HG03066 (cell line): ENCODE measurements around the gene COTL1.
"Not testable (repeated sequence)": the region's sequence is repeated elsewhere in the genome, so short reads cannot be mapped to it uniquely, and the experiment has no call there.

Experiments used
- ATAC-seq: cut with Tn5 transposase; IDR thresholded peaks from one replicate; pipeline ENCODE4 v1.9.1; 2021; ENCODE audit warnings: low read depth; ENCODE audit not compliant: unreplicated experiment

The COTL1 gene

DNA sequence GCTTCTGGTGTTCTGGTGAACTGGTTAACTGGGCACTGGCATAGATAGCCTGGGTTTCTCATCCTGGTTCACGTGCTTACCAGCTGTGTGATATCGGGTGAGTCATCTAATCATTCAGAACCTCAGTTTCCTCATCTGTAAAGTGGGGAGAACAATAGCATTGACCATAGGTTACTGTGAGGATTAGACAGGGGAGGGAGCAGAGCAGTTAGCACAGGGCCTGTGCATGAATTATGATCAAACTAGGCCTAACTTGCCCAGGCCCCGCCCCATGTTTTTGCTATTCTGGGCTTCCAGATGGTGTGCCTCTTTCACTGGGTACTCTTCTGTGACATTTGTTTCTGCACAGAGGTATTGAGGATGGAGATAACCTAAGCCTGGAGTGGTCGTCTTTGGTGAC is 25.8 kb upstream of the COTL1 start:
- ATAC-seq: no peak

DNA sequence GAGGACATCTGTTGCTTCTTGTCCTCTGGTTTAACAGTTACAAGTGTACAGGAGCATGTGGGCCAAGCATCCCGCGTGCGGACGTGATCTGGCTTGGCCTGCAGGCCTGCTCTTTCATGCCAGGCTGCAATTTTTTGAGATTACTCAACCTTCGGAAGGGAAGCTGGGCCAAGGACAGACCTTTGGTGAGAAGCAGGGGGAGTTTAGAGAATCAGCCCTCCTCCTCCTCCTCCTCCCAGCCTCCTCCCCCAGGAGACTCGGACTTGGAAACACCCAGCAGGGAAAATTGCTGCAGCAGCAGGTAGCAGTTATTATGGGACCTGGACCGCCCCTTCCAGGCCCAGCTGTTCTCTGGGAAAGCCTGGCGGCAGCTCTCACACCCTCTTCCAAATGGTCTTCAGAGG is 25.3 kb upstream of the COTL1 start:
- no peak for ATAC-seq

DNA sequence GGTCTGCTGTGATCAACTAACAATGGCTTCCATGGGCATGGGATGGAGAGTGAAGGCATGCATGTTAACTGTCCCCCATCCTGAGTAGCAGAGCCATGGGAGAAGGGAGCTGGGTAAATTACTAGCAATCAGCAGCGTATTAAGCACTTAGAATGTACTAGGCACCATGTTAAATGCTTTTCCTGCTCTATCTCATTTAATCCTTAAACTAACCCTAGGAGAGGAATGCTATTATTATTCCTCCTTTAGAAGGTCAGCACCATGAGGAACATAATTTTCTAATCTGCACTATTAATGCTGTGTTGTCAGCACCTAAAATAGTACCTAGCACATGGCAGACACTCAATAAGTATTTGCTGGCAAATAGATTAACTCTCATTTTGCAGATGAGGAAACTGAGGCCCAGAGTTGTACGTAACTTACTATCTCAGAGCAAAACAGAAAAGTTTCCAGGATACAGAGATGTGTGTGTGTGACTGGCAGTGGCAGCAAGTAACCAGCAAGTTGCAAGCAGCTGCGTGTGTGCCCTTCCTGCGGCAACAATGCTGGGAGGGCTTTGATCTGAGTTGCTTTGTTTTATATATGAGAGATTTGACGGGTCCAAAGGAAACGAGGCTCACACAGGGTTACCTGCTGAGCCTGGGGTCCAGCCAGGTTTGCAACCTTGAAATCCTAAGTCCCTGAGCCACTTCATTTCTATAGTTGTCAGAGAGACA is 23.9 kb upstream of the COTL1 start:
- ATAC-seq: no peak

DNA sequence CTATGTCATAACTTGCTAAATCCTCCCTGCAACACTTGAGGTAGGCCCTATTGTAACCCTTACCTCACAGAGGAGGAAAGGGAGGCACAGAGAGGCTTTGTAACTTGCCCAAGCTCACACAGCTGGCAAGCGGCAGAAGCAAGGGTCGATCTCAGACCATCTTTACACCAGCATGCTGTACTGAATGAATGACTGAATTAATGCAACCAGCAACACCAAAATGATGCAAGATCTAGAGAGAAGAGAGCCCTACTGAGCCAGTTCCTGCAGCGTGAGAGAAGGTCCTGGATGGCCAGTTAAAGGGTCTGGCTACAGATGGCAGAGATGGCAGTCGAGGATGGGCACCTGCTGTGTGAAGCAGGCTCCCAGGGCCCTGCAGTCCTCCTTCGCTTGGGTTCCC is 22.3 kb upstream of the COTL1 start:
- no peak for ATAC-seq

DNA sequence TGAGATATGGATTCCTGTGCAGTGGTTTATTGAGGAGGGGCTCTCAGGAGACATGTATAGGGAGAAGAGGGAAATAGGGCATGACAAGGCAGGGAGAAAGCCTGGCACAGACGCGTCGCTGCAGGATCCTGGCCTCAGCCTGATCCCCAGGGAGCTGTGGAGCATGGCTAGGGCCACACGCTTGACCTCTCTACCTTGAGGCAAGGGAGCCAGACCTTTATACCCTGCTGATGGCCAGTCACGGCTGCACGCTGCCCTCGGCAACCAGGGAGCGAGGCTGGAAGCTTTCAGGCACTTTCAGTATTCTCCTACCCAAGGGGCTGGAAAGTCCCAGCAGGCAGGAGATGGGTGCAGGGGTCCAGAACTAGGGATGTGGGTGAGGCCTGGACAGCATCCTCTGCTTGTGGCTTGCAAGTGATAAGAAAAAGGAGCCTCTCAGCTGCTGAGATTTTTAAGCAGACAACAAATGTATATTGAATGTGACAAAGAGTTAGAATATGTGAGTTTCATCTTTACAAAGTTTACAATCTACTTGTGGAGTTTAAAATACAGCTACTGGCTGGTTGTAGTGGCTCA is 20.4 kb upstream of the COTL1 start:
- no peak for ATAC-seq

DNA sequence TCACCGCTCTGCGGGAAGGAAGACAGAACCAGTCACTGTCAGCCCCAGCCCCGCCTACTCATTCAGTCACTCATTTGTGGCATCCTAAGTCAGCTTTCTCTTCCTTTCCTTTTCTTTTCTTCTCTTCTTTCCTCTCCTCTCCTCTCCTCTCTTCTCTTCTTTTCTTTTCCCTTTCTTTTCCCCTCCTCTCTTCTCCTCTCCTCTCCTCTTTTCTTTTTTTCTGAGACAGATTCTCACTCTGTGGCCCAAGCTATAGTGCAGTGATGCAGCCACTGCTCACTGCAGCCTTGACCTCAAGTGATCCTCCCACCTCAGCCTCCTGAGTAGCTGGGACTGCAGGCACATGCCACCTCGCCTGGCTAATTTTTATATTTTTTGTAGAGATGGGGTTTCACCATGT is 19.8 kb upstream of the COTL1 start:
- no peak for ATAC-seq

DNA sequence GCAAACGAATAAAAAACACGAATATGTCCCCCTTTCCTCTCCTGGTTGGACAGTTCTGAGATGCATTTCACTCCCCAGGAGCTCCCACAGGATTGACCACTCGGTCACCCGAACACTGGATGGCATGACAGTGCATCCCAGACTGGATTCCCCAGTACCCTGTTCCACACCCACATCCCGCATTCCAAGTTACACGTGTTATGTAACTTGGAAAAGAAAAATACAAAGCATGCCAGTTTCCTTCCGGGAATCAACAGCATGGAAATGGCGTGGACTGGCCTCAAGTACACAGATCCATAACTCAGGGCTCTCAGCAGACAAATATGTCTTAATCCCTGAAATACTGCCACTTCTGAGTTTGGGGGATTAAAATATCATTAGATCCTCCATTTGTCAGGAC is 17.8 kb upstream of the COTL1 start:
- ATAC-seq: no peak

DNA sequence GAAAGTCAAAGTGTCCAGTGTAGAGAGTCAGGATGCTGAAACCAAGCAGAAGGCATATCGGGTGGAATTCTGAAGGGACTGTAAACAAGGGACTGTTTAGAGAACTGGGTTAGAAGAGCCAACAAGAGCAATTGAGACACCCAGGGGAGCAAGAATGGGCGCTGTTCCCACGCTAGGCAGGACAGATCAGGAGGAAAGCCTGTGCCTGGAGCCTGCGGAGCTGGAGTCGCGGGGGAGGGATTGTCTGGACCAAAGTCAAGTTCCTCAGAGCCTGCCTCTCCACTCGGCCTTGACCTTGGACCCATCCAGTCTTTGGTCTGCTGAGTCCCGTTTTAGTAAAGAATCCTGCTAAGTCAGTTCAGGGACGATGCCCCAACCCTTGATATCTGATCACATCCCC is 15.7 kb upstream of the COTL1 start:
- ATAC-seq: no peak

DNA sequence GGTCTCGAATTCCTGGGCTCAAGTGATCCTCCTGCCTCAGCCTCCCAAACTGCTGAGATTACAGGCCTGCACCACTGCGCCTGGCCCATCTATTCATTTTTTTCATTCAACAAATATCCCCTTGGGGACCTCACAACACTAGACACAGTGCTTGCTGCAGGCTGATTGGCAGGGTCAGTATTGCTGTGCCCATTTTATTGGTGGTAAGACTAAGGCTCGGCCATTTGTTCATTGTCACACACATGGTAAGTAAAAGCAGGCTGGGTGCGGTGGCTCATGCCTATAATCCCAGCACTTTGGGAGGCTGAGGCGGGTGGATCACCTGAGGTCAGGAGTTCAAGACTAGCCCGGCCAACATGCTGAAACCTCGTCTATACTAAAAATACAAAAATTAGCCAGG is 15.0 kb upstream of the COTL1 start:
- ATAC-seq: not testable (repeated sequence)

DNA sequence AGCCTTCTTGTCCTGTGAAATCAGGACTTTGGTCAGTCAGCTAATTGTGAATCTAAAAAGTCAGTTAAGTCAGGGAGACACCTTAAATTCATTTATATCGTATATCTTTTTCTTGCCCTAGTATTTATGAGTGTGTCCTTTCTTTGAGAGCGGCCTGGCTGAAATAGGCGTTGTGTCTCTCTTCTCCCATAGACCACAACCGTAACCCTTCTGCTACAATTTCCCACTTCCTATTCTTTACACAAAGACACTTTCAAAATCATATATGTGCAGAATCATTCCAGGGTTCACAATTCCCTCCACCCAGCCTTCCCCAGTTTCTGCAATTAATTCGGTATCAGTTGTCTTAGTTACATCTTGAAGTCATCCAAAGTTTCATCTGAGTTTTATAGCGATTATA is 14.0 kb upstream of the COTL1 start:
- no peak for ATAC-seq

DNA sequence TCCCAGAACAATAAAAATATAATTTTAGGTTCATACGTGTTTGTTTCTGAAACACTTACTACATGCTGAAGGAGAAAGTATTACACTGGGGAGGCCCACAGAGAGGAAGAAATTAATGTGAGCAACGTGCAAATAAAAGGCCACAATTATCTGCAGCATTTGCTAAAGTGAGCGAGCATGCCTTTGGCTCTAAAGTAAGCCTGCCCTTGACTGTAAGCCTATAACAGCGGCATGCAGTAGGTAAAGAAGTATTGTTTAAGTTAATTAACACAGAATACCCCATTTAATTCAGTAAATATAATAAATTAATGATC is 13.2 kb upstream of the COTL1 start:
- no peak for ATAC-seq

DNA sequence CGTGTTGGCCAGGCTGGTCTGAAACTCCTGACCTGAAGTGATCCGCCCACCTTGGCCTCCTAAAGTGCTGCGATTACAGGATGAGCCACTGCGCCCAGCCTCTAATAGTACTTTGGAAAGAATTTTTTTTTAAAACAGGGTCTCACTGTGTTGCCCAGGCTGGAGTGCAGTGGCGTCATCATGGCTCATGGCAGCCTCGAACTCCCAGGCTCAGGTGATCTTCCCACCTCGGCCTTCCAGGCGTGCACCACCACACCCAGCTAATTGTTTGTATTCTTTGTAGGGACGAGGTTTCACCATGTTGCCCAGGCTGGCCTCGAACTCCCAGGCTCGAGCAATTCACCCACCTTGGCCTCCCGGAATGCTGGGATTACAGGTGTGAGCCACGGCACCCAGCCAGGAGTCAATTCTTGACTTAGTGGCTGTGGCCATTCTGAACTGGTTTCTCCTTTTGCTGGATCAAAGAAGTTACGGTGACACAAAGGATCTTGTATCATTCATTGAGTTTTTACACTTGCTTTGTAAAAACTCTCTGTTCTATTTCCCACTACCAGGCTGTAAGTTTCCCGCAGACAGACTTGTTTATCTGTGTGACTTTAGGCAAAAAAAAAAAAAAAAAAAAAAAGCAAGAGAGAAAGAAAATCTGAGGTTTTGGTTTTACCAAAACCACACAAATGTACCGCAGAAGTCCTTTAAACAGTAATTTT is 12.7 kb upstream of the COTL1 start:
- no peak for ATAC-seq

DNA sequence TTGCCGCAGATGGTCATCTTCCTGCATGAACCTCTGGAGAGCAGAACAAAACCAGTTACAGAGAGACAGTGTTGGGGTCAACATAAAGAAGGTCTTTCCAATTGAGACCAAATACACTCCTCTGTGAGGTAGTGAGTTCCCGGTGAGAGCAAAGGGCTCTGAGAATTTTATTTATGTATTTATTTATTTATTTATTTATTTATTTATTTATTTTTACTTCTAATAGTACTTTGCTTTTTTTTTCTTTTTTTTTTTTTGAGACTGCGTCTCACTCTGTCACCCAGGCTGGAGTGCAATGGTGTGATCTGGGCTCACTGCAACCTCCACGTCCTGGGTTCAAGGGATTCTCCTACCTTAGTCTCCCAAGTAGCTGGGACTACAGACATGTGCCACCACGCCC is 12.1 kb upstream of the COTL1 start:
- ATAC-seq: no peak

DNA sequence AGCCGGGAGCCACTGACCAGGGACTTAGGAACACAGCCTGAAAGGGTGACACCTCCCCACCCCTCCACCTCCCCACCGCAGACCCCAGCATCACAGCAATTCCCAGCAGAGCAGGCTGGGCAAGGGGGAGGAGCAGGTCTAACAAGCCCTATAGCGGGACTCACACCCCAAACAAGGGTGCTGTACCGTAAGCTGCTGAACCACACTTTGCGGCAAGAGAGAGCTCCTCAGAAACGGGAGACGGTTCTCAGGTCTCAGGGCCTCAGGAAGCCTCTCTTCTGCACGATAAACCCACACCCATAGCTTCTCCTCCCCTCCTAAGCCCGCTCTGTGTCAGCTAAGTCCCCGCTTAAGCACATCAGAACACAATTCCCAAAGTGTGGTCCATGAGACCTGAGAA is 11.7 kb upstream of the COTL1 start:
- ATAC-seq: no peak

DNA sequence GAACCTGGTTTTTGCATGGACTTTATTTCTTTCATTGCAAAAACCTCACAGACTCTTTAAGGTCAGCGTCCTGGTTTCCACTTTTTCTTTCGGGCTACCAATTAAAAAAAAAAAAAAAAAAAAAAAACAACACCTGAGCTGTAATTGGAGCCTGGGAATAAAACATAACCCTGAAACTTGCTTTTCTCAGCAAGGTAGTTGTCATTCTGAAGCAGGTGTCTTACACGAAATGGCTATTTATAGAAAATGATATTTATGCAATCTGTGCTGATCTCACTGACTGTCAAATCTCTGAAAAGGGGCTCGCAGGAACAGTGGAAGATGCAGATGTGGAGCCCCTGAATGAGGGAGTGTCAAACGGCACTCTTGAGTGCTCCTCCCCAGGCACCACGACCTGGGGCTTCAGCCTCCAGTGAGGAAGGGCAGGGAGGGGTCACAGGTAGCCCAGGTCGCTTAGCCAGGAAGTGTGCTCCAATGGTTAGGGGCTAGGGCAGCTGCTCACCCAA is 10.4 kb upstream of the COTL1 start:
- no peak for ATAC-seq

DNA sequence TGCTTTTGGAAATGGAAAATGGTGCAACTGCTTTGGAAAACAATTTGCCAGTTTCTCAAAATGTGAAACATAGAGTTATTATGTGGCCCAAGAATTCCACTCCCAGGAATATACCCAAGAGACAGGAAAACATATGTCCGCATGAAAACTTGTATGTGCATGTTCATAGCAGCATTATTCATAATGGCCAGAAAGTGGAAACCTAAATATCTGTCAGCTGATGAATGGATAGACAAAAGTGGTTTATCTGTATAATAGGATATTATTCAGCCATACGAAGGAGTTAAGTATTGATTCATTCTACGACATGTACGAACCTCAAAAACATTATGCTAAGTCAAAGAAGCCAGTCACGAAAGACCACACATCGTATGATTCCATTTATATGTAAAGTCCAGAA is 7.7 kb upstream of the COTL1 start:
- no peak for ATAC-seq

DNA sequence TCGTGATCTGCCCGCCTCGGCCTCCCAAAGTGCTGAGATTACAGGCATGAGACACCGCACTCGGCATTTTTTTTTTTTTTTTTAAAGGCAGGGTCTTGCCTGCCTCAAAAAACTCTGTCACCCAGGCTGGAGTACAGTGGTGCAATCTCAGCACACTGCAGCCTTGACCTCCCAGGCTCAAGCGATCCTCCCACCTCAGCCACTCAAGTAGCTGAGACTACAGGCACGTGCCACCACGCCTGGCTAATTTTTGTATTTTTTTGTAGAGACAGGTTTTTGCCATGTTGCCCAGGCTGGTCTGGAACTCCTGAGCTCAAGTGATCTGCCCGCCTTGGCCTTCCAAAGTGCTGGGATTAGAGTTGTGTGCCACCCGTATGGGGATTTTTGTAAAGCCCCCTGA is 3.0 kb upstream of the COTL1 start:
- ATAC-seq: not testable (repeated sequence)

DNA sequence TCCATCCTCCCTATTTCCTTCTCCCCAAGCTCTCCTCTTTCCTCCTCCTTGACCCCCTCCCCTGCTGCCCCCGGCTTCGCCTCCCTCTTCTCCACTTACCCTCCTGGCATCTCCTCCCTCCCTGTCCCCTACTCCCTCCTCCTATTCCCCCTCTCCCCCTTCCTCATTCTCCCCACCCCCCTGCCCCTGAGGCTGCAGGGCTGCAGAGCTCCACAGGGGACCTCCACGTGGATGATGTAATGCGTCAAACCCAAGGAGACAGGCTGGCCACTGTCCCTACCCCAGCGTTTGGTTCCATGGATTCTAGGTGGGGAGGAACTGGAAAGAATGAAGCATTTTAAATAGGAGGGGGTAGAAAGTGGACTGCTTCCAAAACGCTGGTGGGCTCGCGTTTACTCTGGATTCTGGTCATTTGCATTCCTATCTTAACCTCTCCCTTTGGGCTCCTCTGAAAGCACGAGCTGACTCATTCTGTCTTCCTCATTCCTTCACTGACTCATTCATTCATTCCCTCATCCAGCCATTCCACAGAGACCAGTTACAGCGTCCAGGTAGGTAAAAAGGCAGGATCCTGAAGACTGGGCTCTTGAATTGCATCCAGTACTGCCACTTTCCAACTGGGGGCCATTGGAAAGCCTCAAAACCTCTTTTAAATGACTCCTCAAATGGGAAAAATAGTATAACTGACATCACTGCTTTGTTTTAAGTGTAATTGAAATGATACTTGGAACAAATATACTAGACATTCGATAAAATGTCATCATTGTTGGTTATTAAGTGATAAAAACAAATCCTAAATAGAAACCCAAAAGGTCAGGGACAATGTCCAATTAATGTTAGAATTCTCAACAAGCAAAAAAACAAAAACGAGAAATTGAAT is 943 bp upstream of the COTL1 start:
- no peak for ATAC-seq

DNA sequence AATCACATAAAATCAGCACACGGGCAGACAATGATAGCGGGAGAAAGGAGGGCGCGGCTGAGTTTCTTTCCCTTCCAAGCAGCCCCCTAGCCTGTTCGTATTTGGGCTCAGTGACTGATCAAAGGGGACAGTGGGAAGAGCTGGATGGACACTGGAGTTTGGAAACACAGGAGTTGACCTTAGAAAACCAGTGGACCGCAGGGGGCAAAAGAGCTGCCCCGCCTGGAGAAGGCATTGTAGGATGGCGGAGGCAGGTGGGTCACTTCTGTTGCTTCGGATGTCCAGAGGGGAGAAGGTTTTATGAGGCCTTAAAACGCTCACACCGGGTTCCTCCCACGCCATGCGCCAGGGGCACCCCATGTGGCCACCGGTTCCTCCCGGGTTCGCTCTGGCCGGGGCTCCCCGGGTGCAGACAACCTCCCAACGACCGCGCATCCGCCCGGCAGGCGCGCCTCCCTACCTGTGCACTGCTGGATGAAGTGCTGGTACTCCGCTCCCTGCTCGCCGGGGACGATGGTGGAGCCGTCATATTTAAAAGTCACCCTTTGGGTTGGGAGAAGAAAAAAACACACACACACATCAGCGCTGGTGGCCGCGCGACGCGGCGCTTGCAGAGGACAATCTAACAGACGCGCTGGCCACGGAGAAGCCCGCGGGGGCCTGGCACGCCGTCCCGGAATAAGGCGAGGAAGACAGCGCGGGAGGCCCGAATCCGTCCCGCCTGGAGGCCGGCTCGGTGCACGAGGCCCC is 662 bp downstream of the COTL1 start:
- peak; percentile 33 for ATAC-seq

DNA sequence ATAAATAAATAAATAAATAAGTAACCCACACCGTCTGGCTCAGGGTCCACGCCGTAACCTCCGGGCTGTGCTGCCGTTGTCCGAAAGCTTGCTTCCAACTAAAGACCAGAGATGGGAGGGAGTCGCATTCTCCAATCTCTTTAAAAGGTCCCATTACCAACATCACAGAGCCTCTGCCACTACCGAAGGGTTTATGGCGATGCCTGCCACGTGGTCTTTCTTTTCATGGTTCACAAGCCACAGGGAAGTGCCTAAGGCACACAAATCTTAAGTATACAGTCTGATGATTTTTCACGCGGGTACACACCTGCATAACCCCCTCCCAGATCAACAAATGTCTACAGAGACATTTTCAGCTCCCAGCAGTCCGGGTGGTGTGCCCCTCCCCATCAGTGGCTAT is 1.4 kb downstream of the COTL1 start:
- no peak for ATAC-seq
